Epidermal melanocyte (primary cell): Measurements from ENCODE around the gene EFCAB3.
A peak's percentile ranks its signal among the peaks of the same experiment; 100 is the strongest.
"Not testable (repeated sequence)": the region's sequence is repeated elsewhere in the genome, so short reads cannot be mapped to it uniquely, and the experiment has no call there.

Experiments
- DNase-seq: peaks from one replicate; pipeline ENCODE4 v3.0.0; 2011; ENCODE audit warnings: low spot score; ENCODE audit not compliant: insufficient read length

EFCAB3 gene

GRCh38 chr17:62380253-62380652 lies at the start of gene EFCAB3:
EFCAB3 (plus strand) TSS chr17:62380553; CDS start chr17:62382980, 2,427 bp downstream.
- no peak for DNase-seq

- no peak for DNase-seq
These were observed 43.8 kb upstream of the EFCAB3 start for GRCh38 chr17:62336527-62336926.

GRCh38 chr17:62343764-62344270 lies 36.5 kb upstream of the EFCAB3 start:
- DNase-seq = no peak

- DNase-seq = no peak
These were observed 29.2 kb upstream of the EFCAB3 start for GRCh38 chr17:62351176-62351575.

GRCh38 chr17:62366191-62366590 lies 14.2 kb upstream of the EFCAB3 start:
- DNase-seq = no peak

GRCh38 chr17:62381561-62381960 lies 1.2 kb downstream of the EFCAB3 start:
- no peak for DNase-seq

GRCh38 chr17:62388856-62389255 lies 8.5 kb downstream of the EFCAB3 start:
- DNase-seq = no peak

- DNase-seq = no peak
These were observed 12.6 kb downstream of the EFCAB3 start for GRCh38 chr17:62392908-62393307.

GRCh38 chr17:62398891-62399290 lies 18.5 kb downstream of the EFCAB3 start:
- no peak for DNase-seq

- DNase-seq = no peak
These were observed 25.1 kb downstream of the EFCAB3 start for GRCh38 chr17:62405451-62405850.

- DNase-seq = not testable (repeated sequence)
These were observed 32.7 kb downstream of the EFCAB3 start for GRCh38 chr17:62413090-62413489.

- peak; percentile 59 for DNase-seq
These were observed 43.5 kb downstream of the EFCAB3 start, which contains the start of gene METTL2A for GRCh38 chr17:62423647-62424461. METTL2A (plus strand) TSS chr17:62423897; CDS start chr17:62423903, 6 bp downstream.

- DNase-seq = not testable (repeated sequence)
These were observed 45.9 kb downstream of the EFCAB3 start for GRCh38 chr17:62426214-62426613.

- not testable (repeated sequence) for DNase-seq
These were observed 54.9 kb downstream of the EFCAB3 start for GRCh38 chr17:62435251-62435650.

GRCh38 chr17:62441181-62441580 lies 60.8 kb downstream of the EFCAB3 start:
- not testable (repeated sequence) for DNase-seq

- no peak for DNase-seq
These were observed 63.7 kb downstream of the EFCAB3 start for GRCh38 chr17:62444063-62444462.

GRCh38 chr17:62445791-62446190 lies 65.4 kb downstream of the EFCAB3 start:
- not testable (repeated sequence) for DNase-seq

- not testable (repeated sequence) for DNase-seq
These were observed 71.8 kb downstream of the EFCAB3 start for GRCh38 chr17:62452195-62452594.

- not testable (repeated sequence) for DNase-seq
These were observed 72.7 kb downstream of the EFCAB3 start for GRCh38 chr17:62453041-62453440.

- DNase-seq = not testable (repeated sequence)
These were observed 73.3 kb downstream of the EFCAB3 start for GRCh38 chr17:62453656-62454055.

GRCh38 chr17:62454111-62454510 lies 73.8 kb downstream of the EFCAB3 start:
- DNase-seq = not testable (repeated sequence)

GRCh38 chr17:62456016-62456415 lies 75.7 kb downstream of the EFCAB3 start:
- DNase-seq = no peak

- not testable (repeated sequence) for DNase-seq
These were observed 78.1 kb downstream of the EFCAB3 start for GRCh38 chr17:62458483-62458882.
